SK-N-SH treated with all-trans-retinoic acid at 6 μM for 48 hours (cell line): Measurements from ENCODE around the gene LRP2.

Source experiments
- ATAC-seq: fragments of 200-7000 bp; cut with Tn5 transposase; 3 replicates; pipeline ENCODE4 v1.9.1; 2020; ENCODE audit warnings: mild to moderate bottlenecking, moderate library complexity
- ARNTL ChIP-seq: fragments of 450-650 bp; formaldehyde crosslinking; IDR thresholded peaks from 2 replicates; pipeline ENCODE4 v1.5.0; 2020; ENCODE audit warnings: low read depth, mild to moderate bottlenecking, moderate library complexity, borderline replicate concordance
- BACH2 ChIP-seq: fragments of 250-450 bp; sonication (Bioruptor Pico); IDR thresholded peaks from 2 replicates; pipeline ENCODE4 v1.9.0; 2021; ENCODE audit warnings: mild to moderate bottlenecking, borderline replicate concordance
- CSDC2 ChIP-seq: fragments of 250-450 bp; sonication (Bioruptor Pico); IDR thresholded peaks from 2 replicates; pipeline ENCODE4 v1.5.0; 2020; ENCODE audit warnings: mild to moderate bottlenecking, moderate library complexity
- ESRRG ChIP-seq: fragments of 250-450 bp; sonication (Bioruptor Pico); IDR thresholded peaks from 2 replicates; pipeline ENCODE4 v1.6.1; 2021; ENCODE audit warnings: mild to moderate bottlenecking
- GLIS3 ChIP-seq: fragments of 250-450 bp; sonication (Bioruptor Pico); IDR thresholded peaks from 2 replicates; pipeline ENCODE4 v1.5.0; 2020; ENCODE audit warnings: mild to moderate bottlenecking, moderate library complexity
- ISL1 ChIP-seq: fragments of 250-450 bp; sonication (Bioruptor Pico); IDR thresholded peaks from 2 replicates; pipeline ENCODE4 v2.1.2; 2022; ENCODE audit warnings: mild to moderate bottlenecking, moderate library complexity
- OSR1 ChIP-seq: fragments of 250-450 bp; sonication (Bioruptor Pico); IDR thresholded peaks from 2 replicates; pipeline ENCODE4 v1.8.0; 2022; ENCODE audit warnings: moderate library complexity, mild to moderate bottlenecking, inconsistent platforms
- PPARA ChIP-seq: fragments of 250-450 bp; sonication (Bioruptor Pico); IDR thresholded peaks from 2 replicates; pipeline ENCODE4 v1.5.0; 2020; ENCODE audit warnings: mild to moderate bottlenecking, borderline replicate concordance
- RARB ChIP-seq: fragments of 250-450 bp; sonication (Bioruptor Pico); IDR thresholded peaks from 2 replicates; pipeline ENCODE4 v1.8.0; 2021; ENCODE audit warnings: mild to moderate bottlenecking, moderate library complexity
- SNAI2 ChIP-seq: fragments of 250-450 bp; sonication (Bioruptor Pico); IDR thresholded peaks from 2 replicates; pipeline ENCODE4 v1.5.0; 2020; ENCODE audit warnings: mild to moderate bottlenecking, moderate library complexity
- TCF4 ChIP-seq: fragments of 250-450 bp; sonication (Bioruptor Pico); IDR thresholded peaks from 2 replicates; pipeline ENCODE4 v1.8.0; 2021; ENCODE audit warnings: mild to moderate bottlenecking, moderate library complexity, borderline replicate concordance
- TOX ChIP-seq: fragments of 250-450 bp; sonication (Bioruptor Pico); IDR thresholded peaks from 2 replicates; pipeline ENCODE4 v1.8.0; 2021; ENCODE audit warnings: mild to moderate bottlenecking, moderate library complexity, borderline replicate concordance
- ZC3H10 ChIP-seq: fragments of 250-450 bp; sonication (Bioruptor Pico); IDR thresholded peaks from 2 replicates; pipeline ENCODE4 v1.5.1; 2021; ENCODE audit warnings: mild to moderate bottlenecking, moderate library complexity
- ZFP3 ChIP-seq: fragments of 250-450 bp; sonication (Bioruptor Pico); IDR thresholded peaks from 2 replicates; pipeline ENCODE4 v1.5.0; 2020; ENCODE audit warnings: mild to moderate bottlenecking, moderate library complexity
- ZFP30 ChIP-seq: fragments of 450-650 bp; formaldehyde crosslinking; IDR thresholded peaks from 2 replicates; pipeline ENCODE4 v1.5.0; 2022; ENCODE audit warnings: mild to moderate bottlenecking, moderate library complexity
- ZNF565 ChIP-seq: fragments of 450-650 bp; formaldehyde crosslinking; conservative IDR thresholded peaks from 2 replicates; pipeline ENCODE4 v1.5.0; 2020; ENCODE audit warnings: low read depth, mild to moderate bottlenecking, moderate library complexity
- ZNF70 ChIP-seq: fragments of 450-650 bp; formaldehyde crosslinking; IDR thresholded peaks from 2 replicates; pipeline ENCODE4 v1.5.0; 2020; ENCODE audit warnings: mild to moderate bottlenecking, moderate library complexity
- ZNF8 ChIP-seq: fragments of 450-650 bp; formaldehyde crosslinking; IDR thresholded peaks from 2 replicates; pipeline ENCODE4 v1.5.0; 2020; ENCODE audit warnings: mild to moderate bottlenecking, moderate library complexity
- TF ChIP-seq, protein P1 (sequence below): fragments of 250-450 bp; sonication (Bioruptor Pico); IDR thresholded peaks from 2 replicates; pipeline ENCODE4 v1.5.0; 2020; ENCODE audit warnings: mild to moderate bottlenecking, moderate library complexity
- TF ChIP-seq, protein P2 (sequence below): fragments of 250-450 bp; sonication (Bioruptor Pico); IDR thresholded peaks from 2 replicates; pipeline ENCODE4 v1.5.1; 2021; ENCODE audit warnings: mild to moderate bottlenecking, moderate library complexity
- TF ChIP-seq, protein P3 (sequence below): fragments of 250-450 bp; sonication (Bioruptor Pico); IDR thresholded peaks from 2 replicates; pipeline ENCODE4 v1.8.0; 2021; ENCODE audit warnings: low read depth, mild to moderate bottlenecking, moderate library complexity, borderline replicate concordance
- TF ChIP-seq, protein P4 (sequence below): fragments of 250-450 bp; sonication (Bioruptor Pico); IDR thresholded peaks from 2 replicates; pipeline ENCODE4 v1.5.1; 2020; ENCODE audit warnings: low read depth, mild to moderate bottlenecking, moderate library complexity
- TF ChIP-seq, protein P5 (sequence below): fragments of 250-450 bp; sonication (Bioruptor Pico); IDR thresholded peaks from 2 replicates; pipeline ENCODE4 v1.8.0; 2020; ENCODE audit warnings: mild to moderate bottlenecking, moderate library complexity, borderline replicate concordance

The LRP2 gene

DNA sequence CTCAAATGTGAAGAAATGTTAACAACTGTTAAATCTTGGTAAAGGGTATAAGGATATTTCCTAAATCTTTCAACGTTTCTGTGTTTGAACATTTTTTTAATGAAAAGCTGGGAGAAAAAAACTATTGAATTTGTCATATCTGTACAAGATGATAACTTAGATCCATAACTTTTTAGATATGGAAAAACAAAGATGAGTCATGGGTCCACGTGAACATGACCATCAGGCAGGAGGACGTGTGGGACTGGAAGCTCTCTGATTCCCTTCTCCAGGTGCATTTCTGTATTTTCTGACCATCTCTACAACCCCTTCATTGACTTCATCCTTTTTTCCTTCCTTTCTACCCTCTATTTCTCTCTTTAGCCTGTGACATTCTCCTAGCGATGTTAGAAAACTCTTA lies 151.4 kb downstream of the LRP2 start:
- TF ChIP-seq PPARA (no peak), SNAI2 (no peak)
- ATAC-seq = no peak

DNA sequence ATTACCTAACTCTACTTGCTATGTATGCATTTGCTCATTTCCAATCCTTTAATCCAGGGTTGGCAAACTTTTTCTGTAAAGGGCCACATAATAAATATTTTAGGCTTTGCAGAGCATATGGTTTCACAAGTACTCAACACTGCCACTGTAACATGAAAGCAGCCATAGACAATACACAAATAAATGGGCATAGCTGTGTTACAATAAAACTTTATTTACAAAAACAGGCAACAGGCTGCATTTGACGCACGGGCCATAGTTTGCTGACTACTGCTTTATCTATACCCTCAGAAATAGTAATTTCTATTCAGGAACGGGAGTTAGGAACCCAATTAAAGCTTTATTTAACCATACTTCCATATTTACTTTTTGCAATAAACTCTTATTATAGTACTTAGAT lies 154.3 kb downstream of the LRP2 start:
- TF ChIP-seq, protein P1, sequence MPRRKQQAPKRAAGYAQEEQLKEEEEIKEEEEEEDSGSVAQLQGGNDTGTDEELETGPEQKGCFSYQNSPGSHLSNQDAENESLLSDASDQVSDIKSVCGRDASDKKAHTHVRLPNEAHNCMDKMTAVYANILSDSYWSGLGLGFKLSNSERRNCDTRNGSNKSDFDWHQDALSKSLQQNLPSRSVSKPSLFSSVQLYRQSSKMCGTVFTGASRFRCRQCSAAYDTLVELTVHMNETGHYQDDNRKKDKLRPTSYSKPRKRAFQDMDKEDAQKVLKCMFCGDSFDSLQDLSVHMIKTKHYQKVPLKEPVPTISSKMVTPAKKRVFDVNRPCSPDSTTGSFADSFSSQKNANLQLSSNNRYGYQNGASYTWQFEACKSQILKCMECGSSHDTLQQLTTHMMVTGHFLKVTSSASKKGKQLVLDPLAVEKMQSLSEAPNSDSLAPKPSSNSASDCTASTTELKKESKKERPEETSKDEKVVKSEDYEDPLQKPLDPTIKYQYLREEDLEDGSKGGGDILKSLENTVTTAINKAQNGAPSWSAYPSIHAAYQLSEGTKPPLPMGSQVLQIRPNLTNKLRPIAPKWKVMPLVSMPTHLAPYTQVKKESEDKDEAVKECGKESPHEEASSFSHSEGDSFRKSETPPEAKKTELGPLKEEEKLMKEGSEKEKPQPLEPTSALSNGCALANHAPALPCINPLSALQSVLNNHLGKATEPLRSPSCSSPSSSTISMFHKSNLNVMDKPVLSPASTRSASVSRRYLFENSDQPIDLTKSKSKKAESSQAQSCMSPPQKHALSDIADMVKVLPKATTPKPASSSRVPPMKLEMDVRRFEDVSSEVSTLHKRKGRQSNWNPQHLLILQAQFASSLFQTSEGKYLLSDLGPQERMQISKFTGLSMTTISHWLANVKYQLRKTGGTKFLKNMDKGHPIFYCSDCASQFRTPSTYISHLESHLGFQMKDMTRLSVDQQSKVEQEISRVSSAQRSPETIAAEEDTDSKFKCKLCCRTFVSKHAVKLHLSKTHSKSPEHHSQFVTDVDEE (CRISPR knock-in tag) = no peak
- no peak for TF ChIP-seq ZFP3 (CRISPR knock-in tag)
- no peak for TF ChIP-seq ZNF565
- TF ChIP-seq, protein P2, sequence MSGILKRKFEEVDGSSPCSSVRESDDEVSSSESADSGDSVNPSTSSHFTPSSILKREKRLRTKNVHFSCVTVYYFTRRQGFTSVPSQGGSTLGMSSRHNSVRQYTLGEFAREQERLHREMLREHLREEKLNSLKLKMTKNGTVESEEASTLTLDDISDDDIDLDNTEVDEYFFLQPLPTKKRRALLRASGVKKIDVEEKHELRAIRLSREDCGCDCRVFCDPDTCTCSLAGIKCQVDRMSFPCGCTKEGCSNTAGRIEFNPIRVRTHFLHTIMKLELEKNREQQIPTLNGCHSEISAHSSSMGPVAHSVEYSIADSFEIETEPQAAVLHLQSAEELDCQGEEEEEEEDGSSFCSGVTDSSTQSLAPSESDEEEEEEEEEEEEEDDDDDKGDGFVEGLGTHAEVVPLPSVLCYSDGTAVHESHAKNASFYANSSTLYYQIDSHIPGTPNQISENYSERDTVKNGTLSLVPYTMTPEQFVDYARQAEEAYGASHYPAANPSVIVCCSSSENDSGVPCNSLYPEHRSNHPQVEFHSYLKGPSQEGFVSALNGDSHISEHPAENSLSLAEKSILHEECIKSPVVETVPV (CRISPR knock-in tag) = no peak
- TF ChIP-seq OSR1 = no peak
- no peak for TF ChIP-seq TOX (CRISPR knock-in tag)
- no peak for TF ChIP-seq ZC3H10 (CRISPR knock-in tag)
- TF ChIP-seq ZNF8 (CRISPR knock-in tag) = no peak
- no peak for TF ChIP-seq ZNF70 (CRISPR knock-in tag)
- no peak for TF ChIP-seq GLIS3 (CRISPR knock-in tag)
- TF ChIP-seq ESRRG (CRISPR knock-in tag) = no peak
- no peak for TF ChIP-seq ZFP30 (CRISPR knock-in tag)
- no peak for TF ChIP-seq TCF4 (CRISPR knock-in tag)
- TF ChIP-seq CSDC2 (CRISPR knock-in tag) = no peak
- TF ChIP-seq ARNTL (CRISPR knock-in tag) = no peak
- no peak for TF ChIP-seq PPARA
- TF ChIP-seq, protein P3, sequence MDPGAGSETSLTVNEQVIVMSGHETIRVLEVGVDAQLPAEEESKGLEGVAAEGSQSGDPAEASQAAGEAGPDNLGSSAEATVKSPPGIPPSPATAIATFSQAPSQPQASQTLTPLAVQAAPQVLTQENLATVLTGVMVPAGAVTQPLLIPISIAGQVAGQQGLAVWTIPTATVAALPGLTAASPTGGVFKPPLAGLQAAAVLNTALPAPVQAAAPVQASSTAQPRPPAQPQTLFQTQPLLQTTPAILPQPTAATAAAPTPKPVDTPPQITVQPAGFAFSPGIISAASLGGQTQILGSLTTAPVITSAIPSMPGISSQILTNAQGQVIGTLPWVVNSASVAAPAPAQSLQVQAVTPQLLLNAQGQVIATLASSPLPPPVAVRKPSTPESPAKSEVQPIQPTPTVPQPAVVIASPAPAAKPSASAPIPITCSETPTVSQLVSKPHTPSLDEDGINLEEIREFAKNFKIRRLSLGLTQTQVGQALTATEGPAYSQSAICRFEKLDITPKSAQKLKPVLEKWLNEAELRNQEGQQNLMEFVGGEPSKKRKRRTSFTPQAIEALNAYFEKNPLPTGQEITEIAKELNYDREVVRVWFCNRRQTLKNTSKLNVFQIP (CRISPR knock-in tag) = no peak
- TF ChIP-seq SNAI2 = no peak
- ATAC-seq = no peak

DNA sequence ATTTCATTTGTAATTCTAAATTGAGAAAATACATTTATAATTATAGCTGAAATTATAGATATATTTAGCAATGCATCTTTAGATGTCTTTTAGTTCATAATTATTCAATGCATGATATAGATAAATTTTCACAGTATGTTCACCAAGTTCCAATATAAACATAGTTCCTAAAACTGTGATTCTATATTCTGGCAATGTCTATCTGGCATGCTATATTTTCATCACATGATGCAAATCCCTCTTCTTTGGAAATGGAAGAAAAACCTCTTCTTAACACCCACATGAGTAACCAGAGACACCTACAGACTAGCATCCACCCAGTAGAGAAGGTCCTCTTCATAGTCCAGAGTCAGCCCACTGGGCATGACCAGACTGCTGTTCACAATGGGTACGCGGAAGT lies 157.2 kb downstream of the LRP2 start:
- TF ChIP-seq RARB (CRISPR knock-in tag) (no peak), GLIS3 (CRISPR knock-in tag) (no peak), ISL1 (no peak), ARNTL (CRISPR knock-in tag) (no peak), ZNF8 (CRISPR knock-in tag) (no peak), TCF4 (CRISPR knock-in tag) (no peak), ZFP30 (CRISPR knock-in tag) (no peak), PPARA (no peak), TOX (CRISPR knock-in tag) (no peak), BACH2 (CRISPR knock-in tag) (no peak), ZNF565 (no peak), ESRRG (CRISPR knock-in tag) (no peak)
- TF ChIP-seq, protein P4, sequence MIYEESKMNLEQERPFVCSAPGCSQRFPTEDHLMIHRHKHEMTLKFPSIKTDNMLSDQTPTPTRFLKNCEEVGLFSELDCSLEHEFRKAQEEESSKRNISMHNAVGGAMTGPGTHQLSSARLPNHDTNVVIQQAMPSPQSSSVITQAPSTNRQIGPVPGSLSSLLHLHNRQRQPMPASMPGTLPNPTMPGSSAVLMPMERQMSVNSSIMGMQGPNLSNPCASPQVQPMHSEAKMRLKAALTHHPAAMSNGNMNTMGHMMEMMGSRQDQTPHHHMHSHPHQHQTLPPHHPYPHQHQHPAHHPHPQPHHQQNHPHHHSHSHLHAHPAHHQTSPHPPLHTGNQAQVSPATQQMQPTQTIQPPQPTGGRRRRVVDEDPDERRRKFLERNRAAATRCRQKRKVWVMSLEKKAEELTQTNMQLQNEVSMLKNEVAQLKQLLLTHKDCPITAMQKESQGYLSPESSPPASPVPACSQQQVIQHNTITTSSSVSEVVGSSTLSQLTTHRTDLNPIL (CRISPR knock-in tag) = no peak
- TF ChIP-seq, protein P1 (CRISPR knock-in tag) = no peak
- TF ChIP-seq, protein P5, sequence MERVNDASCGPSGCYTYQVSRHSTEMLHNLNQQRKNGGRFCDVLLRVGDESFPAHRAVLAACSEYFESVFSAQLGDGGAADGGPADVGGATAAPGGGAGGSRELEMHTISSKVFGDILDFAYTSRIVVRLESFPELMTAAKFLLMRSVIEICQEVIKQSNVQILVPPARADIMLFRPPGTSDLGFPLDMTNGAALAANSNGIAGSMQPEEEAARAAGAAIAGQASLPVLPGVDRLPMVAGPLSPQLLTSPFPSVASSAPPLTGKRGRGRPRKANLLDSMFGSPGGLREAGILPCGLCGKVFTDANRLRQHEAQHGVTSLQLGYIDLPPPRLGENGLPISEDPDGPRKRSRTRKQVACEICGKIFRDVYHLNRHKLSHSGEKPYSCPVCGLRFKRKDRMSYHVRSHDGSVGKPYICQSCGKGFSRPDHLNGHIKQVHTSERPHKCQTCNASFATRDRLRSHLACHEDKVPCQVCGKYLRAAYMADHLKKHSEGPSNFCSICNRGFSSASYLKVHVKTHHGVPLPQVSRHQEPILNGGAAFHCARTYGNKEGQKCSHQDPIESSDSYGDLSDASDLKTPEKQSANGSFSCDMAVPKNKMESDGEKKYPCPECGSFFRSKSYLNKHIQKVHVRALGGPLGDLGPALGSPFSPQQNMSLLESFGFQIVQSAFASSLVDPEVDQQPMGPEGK (CRISPR knock-in tag) = no peak
- ATAC-seq = no peak
